Pancreas (tissue), 10 donors: ENCODE data around the gene RAB11B. TPM values are rescaled to one million over a fixed set of nuclear protein-coding genes. Genes with fewer than 3 reads are reported as not detected.

Experiments used
- ATAC-seq, 4 donors: fragments of 200-7000 bp; cut with Tn5 transposase; one replicate each; pipeline versions ENCODE4 v1.8.0 to v1.9.1; 2020; ENCODE audit warnings: mild to moderate bottlenecking in 4 of 4, moderate library complexity in 4 of 4
- DNase-seq, 6 donors: peaks; one replicate each; pipeline ENCODE4 v3.0.0-alpha.2; 2020
- FAIRE-seq: peaks from 2 replicates; lab custom pipeline; 2012; peaks lifted over from hg19 to GRCh38; lab: Jason Lieb, UNC
- H3K27ac ChIP-seq, 4 donors: fragments of 200-600 bp; sonication (generic); 1 replicate in 3 of 4; 2 replicates in 1 of 4; pipeline versions ENCODE4 v1.5.0 to v1.8.0; 2020
- H3K27me3 ChIP-seq, 4 donors: fragments of 200-600 bp; one replicate each; pipeline ENCODE4 v1.8.0; 2021
- H3K36me3 ChIP-seq, 3 donors: fragments of 200-600 bp; sonication (generic) in 1 of 3; one replicate each; pipeline versions ENCODE4 v1.5.0 to v1.8.0; 2020 to 2021
- H3K4me1 ChIP-seq, 3 donors: fragments of 200-600 bp; one replicate each; pipeline ENCODE4 v1.8.0; 2021
- H3K4me3 ChIP-seq, 4 donors: fragments of 200-600 bp; sonication (generic) in 2 of 4; one replicate each; pipeline versions ENCODE4 v1.5.0 to v1.8.0; 2020 to 2021
- H3K9me3 ChIP-seq, 4 donors: fragments of 200-600 bp; one replicate each; pipeline ENCODE4 v1.8.0; 2021
- WGBS, 2 donors: extraction: QIAGEN DNeasy Blood & Tissue Kit; methylation state at CpG; one replicate each; pipeline ENCODE4 v1.1.7; 2013; 5-methylcytosine and 5-hydroxymethylcytosine counted together
- intact Hi-C, 3 donors: fragments of 100-400 bp; cut with DNase I; formaldehyde crosslinking; loops; one replicate each; pipeline versions ENCODE4 v1.11.1 to v1.14.2; 2022
- polyA plus RNA-seq, 2 donors: library from polyadenylated mRNA; stranded (reverse); fragments of 200-250 nt; gene quantifications; one replicate each; pipeline ENCODE4 v1.2.3, GENCODE V29; 2013
- total RNA-seq, 6 donors: library from RNA; stranded (reverse); fragmentation: NEBNext Ultra II Directional in 4 of 6; extraction: Animal tissue kit (Norgen Biotek cat#: 25700) in 4 of 6; gene quantifications; one replicate each; pipeline versions ENCODE4 v1.2.1 to v1.2.4, GENCODE V29; 2021 to 2023
- TF ChIP-seq, protein P1 (sequence below), 4 donors: fragments of 200-600 bp; sonication (generic) in 3 of 4; IDR thresholded peaks; one replicate each; pipeline versions ENCODE4 v1.5.0 to v1.8.0; 2021; ENCODE audit warnings: antibody characterized with exemption in 4 of 4
- donor health status: healthy with polysubstance abuse.
- donor health status: DM: no; HTN: no; CAD: no; lungs with moderate emphysema.
- donor health status: DM: no; HTN: no; CAD: no.
- donor health status: control.
- donor health status: control.
- donor health status: Bipolar disorder and iron deficiency.
- donor health status: DM: yes; HTN: yes; CAD: no.
- donor health status: DM: no; HTN: no; CAD: no.
- donor health status: DM: no; HTN: no; CAD: no.
- donor health status: DM: yes; HTN: yes; CAD: no.

RAB11B gene
- total and polyA plus RNA-seq, 8 donors, result 52.1 to 107 (median 60.5) TPM

DNA sequence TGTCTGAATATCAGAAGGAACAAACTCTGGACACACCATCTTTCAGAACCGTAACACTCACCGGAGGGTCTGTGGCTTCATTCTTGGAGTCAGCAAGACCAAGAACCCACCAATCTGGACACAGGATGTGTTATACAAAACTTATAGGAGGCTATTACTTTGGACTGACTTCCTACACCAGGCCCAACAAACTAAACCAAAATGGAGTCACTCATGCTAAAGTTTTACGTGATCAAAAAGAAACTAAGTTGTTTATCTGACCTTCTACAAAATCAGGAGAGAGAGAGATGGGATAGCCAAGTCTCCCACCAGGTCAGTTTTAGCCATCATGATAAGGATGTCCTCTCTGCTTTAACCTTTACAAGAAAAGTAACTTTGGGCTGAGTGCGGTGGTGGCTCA is 3.2 kb upstream of the RAB11B start:
- intact Hi-C loops, result no loop called here
- Histone ChIP-seq H3K4me3 (no peak overlapping the region), H3K9me3 (no peaks in the 10 kb centered on the region), H3K27me3 (no peaks in the 10 kb centered on the region), H3K4me1 (peaks cover 20 to 45% (median 33%) of the 10 kb centered on the region in 3 donors), H3K27ac (peak overlapping the region in 2 of 4 donors; percentile 71 to 100), H3K36me3 (no peaks in the 10 kb centered on the region)
- ATAC-seq (no peak), DNase-seq (no peak), FAIRE-seq (no peak)
- TF ChIP-seq, protein P1, sequence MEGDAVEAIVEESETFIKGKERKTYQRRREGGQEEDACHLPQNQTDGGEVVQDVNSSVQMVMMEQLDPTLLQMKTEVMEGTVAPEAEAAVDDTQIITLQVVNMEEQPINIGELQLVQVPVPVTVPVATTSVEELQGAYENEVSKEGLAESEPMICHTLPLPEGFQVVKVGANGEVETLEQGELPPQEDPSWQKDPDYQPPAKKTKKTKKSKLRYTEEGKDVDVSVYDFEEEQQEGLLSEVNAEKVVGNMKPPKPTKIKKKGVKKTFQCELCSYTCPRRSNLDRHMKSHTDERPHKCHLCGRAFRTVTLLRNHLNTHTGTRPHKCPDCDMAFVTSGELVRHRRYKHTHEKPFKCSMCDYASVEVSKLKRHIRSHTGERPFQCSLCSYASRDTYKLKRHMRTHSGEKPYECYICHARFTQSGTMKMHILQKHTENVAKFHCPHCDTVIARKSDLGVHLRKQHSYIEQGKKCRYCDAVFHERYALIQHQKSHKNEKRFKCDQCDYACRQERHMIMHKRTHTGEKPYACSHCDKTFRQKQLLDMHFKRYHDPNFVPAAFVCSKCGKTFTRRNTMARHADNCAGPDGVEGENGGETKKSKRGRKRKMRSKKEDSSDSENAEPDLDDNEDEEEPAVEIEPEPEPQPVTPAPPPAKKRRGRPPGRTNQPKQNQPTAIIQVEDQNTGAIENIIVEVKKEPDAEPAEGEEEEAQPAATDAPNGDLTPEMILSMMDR (IDR thresholded peaks at IDR 0.05), result no peak
- 73 to 100% methylated on average over 4 of the region's 4 CpGs for WGBS, 2 donors

DNA sequence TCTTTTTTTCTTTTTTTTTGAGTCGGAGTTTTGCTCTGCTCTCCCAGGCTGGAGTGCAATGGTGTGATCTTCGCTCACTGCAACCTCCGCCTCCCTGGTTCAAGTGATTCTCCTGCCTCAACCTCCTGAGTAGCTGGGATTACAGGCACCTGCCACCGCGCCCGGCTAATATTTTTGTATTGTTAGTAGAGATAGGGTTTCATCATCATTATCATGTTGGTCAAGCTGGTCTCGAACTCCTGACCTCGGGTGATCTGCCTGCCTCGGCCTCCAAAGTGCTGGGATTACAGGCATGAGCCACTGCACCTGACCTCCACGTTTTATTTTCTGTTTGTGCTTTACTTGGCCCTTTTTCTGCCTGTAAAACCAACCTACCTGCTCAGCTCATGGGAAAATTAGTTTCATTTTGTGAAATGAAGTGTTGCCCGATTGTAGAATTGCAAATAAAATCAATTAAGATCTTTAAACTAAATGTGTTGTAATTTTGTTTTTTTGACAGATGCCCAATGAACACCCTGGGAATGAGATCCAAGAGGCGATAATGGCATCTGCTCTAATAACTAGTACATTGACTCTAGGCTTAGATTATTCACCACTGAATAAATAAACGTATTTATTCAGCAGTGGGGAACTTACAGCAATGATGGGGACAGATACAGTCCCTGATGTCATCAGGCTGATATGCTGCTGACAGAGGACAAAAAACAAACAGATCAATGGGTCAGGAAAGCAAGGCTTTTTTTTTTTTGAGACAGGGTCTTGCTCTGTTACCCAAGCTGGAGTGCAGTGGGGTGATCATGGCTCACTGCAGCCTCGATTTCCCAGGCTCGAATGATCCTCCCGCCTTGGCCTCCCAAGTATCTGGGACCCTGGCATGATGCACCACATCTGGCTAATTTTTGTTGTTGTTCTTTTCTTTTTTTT is 2.2 kb upstream of the RAB11B start:
- intact Hi-C loops, result no loop called here
- ATAC-seq, result peak; percentile 7 to 29 (median 11)
- H3K9me3 ChIP-seq, result no peaks in the 10 kb centered on the region
- FAIRE-seq, result no peak
- H3K36me3 ChIP-seq, result no peaks in the 10 kb centered on the region
- WGBS, 2 donors, result 45 to 48% methylated on average over 16 of the region's 16 CpGs
- H3K4me3 ChIP-seq, result no peak overlapping the region
- H3K4me1 ChIP-seq, result peaks cover 28 to 50% (median 42%) of the 10 kb centered on the region in 3 donors
- DNase-seq, result peak in 2 of 6 donors; percentile 34 to 49
- peak overlapping the region; percentile 71 to 100 (median 88) for H3K27ac ChIP-seq
- TF ChIP-seq, protein P1 (IDR thresholded peaks at IDR 0.05), result no peak
- H3K27me3 ChIP-seq, result no peaks in the 10 kb centered on the region

- Histone ChIP-seq H3K9me3 (no peaks in the 10 kb centered on the region), H3K4me1 (peaks cover 34 to 56% (median 48%) of the 10 kb centered on the region in 3 donors), H3K27ac (peak overlapping the region; percentile 71 to 100 (median 88)), H3K4me3 (peak overlapping the region in 1 of 4 donors; percentile 87), H3K27me3 (no peaks in the 10 kb centered on the region), H3K36me3 (no peaks in the 10 kb centered on the region)
- TF ChIP-seq, protein P1 (IDR thresholded peaks at IDR 0.05), result no peak
- 22 to 27% methylated on average over 2 of the region's 2 CpGs for WGBS, 2 donors
- DNase-seq (no peak), FAIRE-seq (no peak), ATAC-seq (no peak)
- intact Hi-C loops, result no loop called here
These were observed 1.6 kb upstream of the RAB11B start for GRCh38 chr19:8388612-8388958.

DNA sequence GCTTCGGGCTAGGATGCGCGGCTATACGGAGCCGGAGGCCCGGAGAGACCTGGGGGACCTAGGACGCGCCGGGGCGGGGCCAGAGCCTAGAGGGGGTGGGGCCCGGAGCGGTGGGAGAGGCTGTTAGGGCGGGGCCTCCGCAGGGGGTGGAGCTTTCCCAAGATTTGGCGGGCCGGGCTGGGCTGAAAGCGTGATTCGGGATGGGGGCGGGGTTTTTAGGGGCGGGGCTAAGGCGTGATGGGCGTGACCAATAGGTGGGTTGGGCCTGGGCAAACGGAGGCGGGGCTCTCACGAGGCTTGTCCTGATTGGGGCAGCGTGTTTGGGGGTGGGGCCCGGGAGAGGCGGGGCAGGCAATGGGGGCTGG is 439 bp downstream of the RAB11B start:
- FAIRE-seq (no peak), DNase-seq (peak; percentile 94 to 99 (median 98)), ATAC-seq (peak; percentile 71 to 80 (median 77))
- Histone ChIP-seq H3K9me3 (no peaks in the 10 kb centered on the region), H3K36me3 (no peaks in the 10 kb centered on the region), H3K4me1 (peaks cover 39 to 56% (median 55%) of the 10 kb centered on the region in 3 donors), H3K27me3 (no peaks in the 10 kb centered on the region), H3K27ac (peak overlapping the region; percentile 100), H3K4me3 (peak overlapping the region; percentile 74 to 95 (median 90))
- 0 to 1% methylated on average over 16 to 28 of the region's 28 CpGs for WGBS, 2 donors
- intact Hi-C loops, result no loop called here
- TF ChIP-seq, protein P1 (IDR thresholded peaks at IDR 0.05), result no peak
